NCI-H526 treated with DMSO at 0.1 percent for 48 hours (cell line): ENCODE measurements around the gene TSHZ1.

ENCODE experiments used
- DNase-seq: peaks from one replicate; lab custom pipeline; 2025; lab: John Stamatoyannopoulos, UW

Gene TSHZ1

GRCh38 chr18:75208155-75208835 is 2.3 kb upstream of the TSHZ1 start:
- peak; percentile 57 for DNase-seq

DNA sequence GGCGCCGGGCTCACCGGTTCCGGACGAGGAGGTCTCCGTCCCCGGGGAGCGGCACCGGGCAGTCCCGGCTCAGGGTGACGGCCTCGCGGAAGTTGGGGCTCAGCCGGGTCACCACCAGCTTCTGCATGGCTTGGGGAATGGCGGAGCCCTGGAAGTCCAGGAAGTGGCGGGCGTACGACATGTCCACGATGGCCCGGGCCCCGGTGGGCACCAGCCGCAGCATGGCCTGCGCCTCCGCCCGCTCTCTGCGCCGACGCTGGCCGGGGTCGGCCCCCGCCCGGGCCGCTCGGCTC is 1.8 kb upstream of the TSHZ1 start:
- no peak for DNase-seq

- peak; percentile 57 for DNase-seq
These were observed 1.3 kb upstream of the TSHZ1 start, which contains the start of gene PTGR3 for GRCh38 chr18:75209129-75209950. TSS of gene PTGR3 (minus strand) at chr18:75209139. CDS start at chr18:75209058, 81 bp downstream.

GRCh38 chr18:75209951-75210258 is 692 bp upstream of the TSHZ1 start:
- no peak for DNase-seq

DNA sequence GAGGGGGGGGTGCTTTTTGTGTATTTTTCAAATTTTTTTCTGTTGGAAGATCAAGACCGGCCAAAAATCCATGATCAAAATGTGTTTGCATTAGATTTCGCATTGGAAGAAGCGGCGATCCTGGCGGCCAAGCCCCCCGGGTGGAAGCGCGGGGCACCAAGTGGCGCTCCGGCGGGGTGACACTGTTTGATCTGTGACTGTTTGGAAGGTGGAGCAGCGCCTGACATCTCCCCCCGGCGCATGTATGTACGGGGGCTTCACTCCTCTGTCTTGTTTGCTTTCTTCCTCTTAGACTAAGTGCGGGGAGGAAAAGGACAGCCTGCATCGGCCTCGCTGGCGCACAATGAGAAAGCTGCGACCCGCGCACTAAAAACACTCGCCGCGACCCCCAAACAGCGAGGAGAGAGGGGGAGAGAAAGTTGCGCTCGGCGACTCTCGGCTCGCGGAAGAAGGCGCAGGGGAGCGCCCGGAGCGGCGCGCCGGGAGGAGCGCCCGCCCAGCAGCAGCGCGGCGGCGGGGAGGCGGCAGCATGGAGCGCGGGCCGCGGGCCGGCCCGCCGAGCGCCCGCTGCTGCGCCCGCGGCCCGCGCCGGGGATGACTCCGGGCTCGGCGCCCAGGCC is 515 bp downstream of the TSHZ1 start:
- no peak for DNase-seq

DNA sequence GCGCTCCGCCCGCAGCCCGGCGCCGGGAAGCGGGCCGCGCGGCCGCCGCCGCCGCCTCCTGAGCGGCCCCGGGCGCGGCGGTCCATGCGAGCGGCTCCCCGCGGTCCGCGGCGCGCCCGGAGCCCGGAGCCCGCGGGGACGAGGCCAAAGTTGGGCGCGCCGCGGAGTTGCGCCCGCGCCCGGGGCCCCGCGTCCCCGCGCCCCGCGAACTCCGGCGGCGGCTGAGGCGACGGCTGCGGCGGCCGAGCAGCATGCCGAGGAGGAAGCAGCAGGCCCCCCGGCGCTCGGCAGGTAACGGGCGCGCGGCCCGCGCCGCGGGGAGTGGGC is 992 bp downstream of the TSHZ1 start:
- DNase-seq = no peak

GRCh38 chr18:75211953-75212750 is 1.6 kb downstream of the TSHZ1 start:
- peak; percentile 30 for DNase-seq

- no peak for DNase-seq
These were observed 2.1 kb downstream of the TSHZ1 start for GRCh38 chr18:75212751-75213090.

- DNase-seq = peak; percentile 39
These were observed 3.2 kb downstream of the TSHZ1 start for GRCh38 chr18:75213611-75214331.

GRCh38 chr18:75214332-75214690 is 3.7 kb downstream of the TSHZ1 start:
- no peak for DNase-seq

- peak; percentile 46 for DNase-seq
These were observed 4.3 kb downstream of the TSHZ1 start for GRCh38 chr18:75214766-75215510.

DNA sequence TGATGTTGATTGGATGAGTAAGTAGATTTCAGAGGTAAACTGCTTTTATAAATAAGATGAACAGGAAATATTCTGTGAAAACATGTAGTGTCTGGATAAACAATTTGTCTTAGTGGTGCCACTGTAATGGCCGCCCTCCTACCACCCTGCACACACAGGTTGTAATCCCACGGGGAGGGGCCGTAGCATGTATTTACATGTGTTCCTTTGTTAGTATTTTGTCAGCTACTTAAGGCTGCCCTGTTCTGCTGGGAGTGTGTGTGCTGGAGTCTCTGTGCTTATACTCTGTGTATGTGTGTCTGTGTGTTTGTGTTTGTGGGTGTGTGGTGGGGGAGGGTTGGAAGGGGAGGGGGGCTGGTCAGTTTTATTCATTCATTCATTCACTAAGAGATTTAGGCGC is 5.1 kb downstream of the TSHZ1 start:
- peak; percentile 70 for DNase-seq

GRCh38 chr18:75216212-75216910 is 5.8 kb downstream of the TSHZ1 start:
- DNase-seq = peak; percentile 46

- peak; percentile 79 for DNase-seq
These were observed 6.5 kb downstream of the TSHZ1 start for GRCh38 chr18:75216911-75217689.

GRCh38 chr18:75218065-75218923 is 7.7 kb downstream of the TSHZ1 start:
- DNase-seq = peak; percentile 67

GRCh38 chr18:75219745-75220375 is 9.3 kb downstream of the TSHZ1 start:
- DNase-seq = peak; percentile 36

GRCh38 chr18:75220551-75221355 is 10.2 kb downstream of the TSHZ1 start:
- peak; percentile 36 for DNase-seq

DNA sequence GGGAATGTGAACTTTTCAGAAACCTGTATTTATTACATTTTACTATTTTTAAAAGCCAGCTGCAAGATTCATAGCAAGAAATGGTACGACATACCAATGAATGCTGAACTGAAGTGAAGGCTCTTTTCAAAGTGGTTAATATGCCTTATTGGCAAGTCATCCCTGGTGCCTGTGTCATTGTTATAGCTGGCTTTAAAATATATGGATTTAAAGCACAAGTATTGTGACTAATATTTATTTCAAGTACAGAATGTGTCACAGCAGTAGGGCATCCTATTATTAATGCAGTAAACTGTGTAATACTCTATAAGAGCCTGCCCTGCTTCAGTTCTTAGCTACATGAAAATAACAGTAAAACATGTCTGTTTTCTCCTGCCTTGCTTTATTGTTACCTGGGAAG is 10.8 kb downstream of the TSHZ1 start:
- peak; percentile 33 for DNase-seq
